Testis (tissue), 2 donors: ENCODE results near the gene TNPO2.

Experiments used
- POLR2A ChIP-seq: fragments of 450-650 bp; IDR thresholded peaks from one replicate; pipeline ENCODE4 v1.6.1; 2017; ENCODE audit warnings: antibody characterized with exemption, mild to moderate bottlenecking, moderate library complexity
- TF ChIP-seq, protein P1 (sequence below), 3 experiments: fragments of 450-650 bp in 2 of 3; fragments of 200-600 bp in 1 of 3; sonication (generic) in 1 of 3; IDR thresholded peaks; one replicate each; pipeline ENCODE4 v1.5.1; 2016 to 2019; ENCODE audit warnings: antibody characterized with exemption in 3 of 3, mild to moderate bottlenecking in 2 of 3, moderate library complexity in 1 of 3

DNA sequence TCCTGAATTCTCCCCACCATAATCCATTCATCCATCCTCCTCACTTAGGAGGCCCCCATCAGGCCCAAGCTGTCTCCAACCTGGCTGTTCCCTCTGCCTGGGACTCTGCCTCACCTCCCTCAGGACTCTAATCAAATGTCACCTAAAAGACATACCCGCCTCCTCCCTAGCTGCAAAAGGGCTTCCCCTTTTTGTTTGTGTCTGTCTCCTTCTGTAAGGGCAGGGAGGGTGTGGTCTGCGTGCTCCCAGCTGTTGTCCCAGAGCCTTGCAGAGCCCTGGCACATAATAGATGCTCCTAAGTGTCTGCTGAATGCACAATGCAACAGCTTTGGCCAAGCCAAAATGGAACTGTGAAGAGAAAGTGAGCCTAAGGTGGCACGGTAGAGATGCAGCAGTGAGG is 6.3 kb upstream of the TNPO2 start:
- TF ChIP-seq, protein P1, sequence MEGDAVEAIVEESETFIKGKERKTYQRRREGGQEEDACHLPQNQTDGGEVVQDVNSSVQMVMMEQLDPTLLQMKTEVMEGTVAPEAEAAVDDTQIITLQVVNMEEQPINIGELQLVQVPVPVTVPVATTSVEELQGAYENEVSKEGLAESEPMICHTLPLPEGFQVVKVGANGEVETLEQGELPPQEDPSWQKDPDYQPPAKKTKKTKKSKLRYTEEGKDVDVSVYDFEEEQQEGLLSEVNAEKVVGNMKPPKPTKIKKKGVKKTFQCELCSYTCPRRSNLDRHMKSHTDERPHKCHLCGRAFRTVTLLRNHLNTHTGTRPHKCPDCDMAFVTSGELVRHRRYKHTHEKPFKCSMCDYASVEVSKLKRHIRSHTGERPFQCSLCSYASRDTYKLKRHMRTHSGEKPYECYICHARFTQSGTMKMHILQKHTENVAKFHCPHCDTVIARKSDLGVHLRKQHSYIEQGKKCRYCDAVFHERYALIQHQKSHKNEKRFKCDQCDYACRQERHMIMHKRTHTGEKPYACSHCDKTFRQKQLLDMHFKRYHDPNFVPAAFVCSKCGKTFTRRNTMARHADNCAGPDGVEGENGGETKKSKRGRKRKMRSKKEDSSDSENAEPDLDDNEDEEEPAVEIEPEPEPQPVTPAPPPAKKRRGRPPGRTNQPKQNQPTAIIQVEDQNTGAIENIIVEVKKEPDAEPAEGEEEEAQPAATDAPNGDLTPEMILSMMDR (IDR thresholded peaks at IDR 0.05): no peak
- TF ChIP-seq POLR2A: no peak
